HepG2 (cell line): ENCODE data around the gene TAF3. TPM values are rescaled to one million over a fixed set of nuclear protein-coding genes. Genes with fewer than 3 reads are reported as not detected.

Source experiments
- ASH2L ChIP-seq: fragments of 300-600, 200-600 bp; sonication (generic); IDR thresholded peaks from 2 replicates; pipeline ENCODE4 v1.7.0; 2017; ENCODE audit warnings: low read depth, mild to moderate bottlenecking, moderate library complexity, mixed read lengths, low read length; ENCODE audit not compliant: insufficient read length
- CCAR2 ChIP-seq: fragments of 200-400 bp; formaldehyde crosslinking; optimal IDR thresholded peaks from 2 replicates; pipeline ENCODE3; 2018; ENCODE audit warnings: low read depth, mild to moderate bottlenecking, low read length, moderate library complexity
- EHMT2 ChIP-seq: fragments of 200-600 bp; sonication (generic); IDR thresholded peaks from 2 replicates; pipeline ENCODE4 v1.7.0; 2017; ENCODE audit warnings: antibody characterized with exemption, low read depth, low read length, borderline replicate concordance
- EP300 ChIP-seq, 3 experiments: sonication (generic) in 1 of 3; formaldehyde crosslinking in 1 of 3; IDR thresholded peaks; 2 replicates each; pipeline versions ENCODE4 v1.5.1 to v1.6.1; 2011 to 2020; ENCODE audit warnings: low read depth in 2 of 3, low read length in 2 of 3, borderline replicate concordance in 1 of 3, improper control_type of control experiment in 1 of 3, mild to moderate bottlenecking in 1 of 3, missing genetic modification reagents in 1 of 3, moderate library complexity in 1 of 3
- FIP1L1 ChIP-seq: fragments of 200-400 bp; formaldehyde crosslinking; IDR thresholded peaks from 2 replicates; pipeline ENCODE4 v1.6.1; 2018; ENCODE audit warnings: low read depth, mild to moderate bottlenecking, low read length, moderate library complexity, borderline replicate concordance; ENCODE audit not compliant: insufficient read depth
- FOXJ3 ChIP-seq: sonication (generic); formaldehyde crosslinking; IDR thresholded peaks from 2 replicates; pipeline ENCODE4 v1.4.0; 2020; ENCODE audit warnings: missing genetic modification reagents, mild to moderate bottlenecking, borderline replicate concordance
- HIVEP1 ChIP-seq: sonication (generic); formaldehyde crosslinking; IDR thresholded peaks from 2 replicates; pipeline ENCODE4 v1.4.0; 2020; ENCODE audit warnings: mild to moderate bottlenecking, missing genetic modification reagents
- IKZF4 ChIP-seq: sonication (generic); formaldehyde crosslinking; IDR thresholded peaks from 2 replicates; pipeline ENCODE4 v1.5.1; 2020; ENCODE audit warnings: borderline replicate concordance, mild to moderate bottlenecking, low read depth, missing genetic modification reagents; ENCODE audit errors: not compliant biosample characterization
- KDM3A ChIP-seq: IDR thresholded peaks from 2 replicates; pipeline ENCODE4 v1.6.1; 2018; ENCODE audit warnings: low read depth, missing compliant biosample characterization
- MYC ChIP-seq: sonication (generic); formaldehyde crosslinking; IDR thresholded peaks from 2 replicates; pipeline ENCODE4 v1.9.0; 2021; ENCODE audit warnings: missing genetic modification reagents, borderline replicate concordance
- NFATC3 ChIP-seq: sonication (generic); formaldehyde crosslinking; IDR thresholded peaks from 2 replicates; pipeline ENCODE4 v1.5.1; 2020; ENCODE audit warnings: mild to moderate bottlenecking, missing genetic modification reagents
- NFRKB ChIP-seq: fragments of 450-650 bp; IDR thresholded peaks from 2 replicates; pipeline ENCODE4 v1.6.1; 2017
- PTBP1 ChIP-seq: fragments of 200-400 bp; formaldehyde crosslinking; IDR thresholded peaks from 2 replicates; pipeline ENCODE4 v1.6.1; 2018; ENCODE audit warnings: low read length, low read depth; ENCODE audit not compliant: poor library complexity, severe bottlenecking
- RBM22 ChIP-seq: fragments of 200-400 bp; formaldehyde crosslinking; optimal IDR thresholded peaks from 2 replicates; pipeline ENCODE3; 2017; ENCODE audit warnings: mild to moderate bottlenecking, low read length, moderate library complexity
- RFX3 ChIP-seq: IDR thresholded peaks from 2 replicates; pipeline ENCODE4 v1.6.1; 2016; ENCODE audit warnings: missing biosample characterization, missing genetic modification reagents
- SAFB2 ChIP-seq: sonication (generic); formaldehyde crosslinking; IDR thresholded peaks from 2 replicates; pipeline ENCODE4 v1.5.1; 2020; ENCODE audit warnings: missing genetic modification reagents, low read depth, mild to moderate bottlenecking, borderline replicate concordance
- SP2 ChIP-seq: sonication (generic); formaldehyde crosslinking; IDR thresholded peaks from 2 replicates; pipeline ENCODE4 v1.5.1; 2020; ENCODE audit warnings: mild to moderate bottlenecking, missing genetic modification reagents
- TFDP1 ChIP-seq: IDR thresholded peaks from 2 replicates; pipeline ENCODE4 v1.6.1; 2016; ENCODE audit warnings: missing compliant biosample characterization, missing genetic modification reagents, borderline replicate concordance
- THAP11 ChIP-seq: IDR thresholded peaks from 2 replicates; pipeline ENCODE4 v1.6.1; 2016; ENCODE audit warnings: missing biosample characterization, missing genetic modification reagents
- ZBTB7A ChIP-seq: sonication (generic); formaldehyde crosslinking; IDR thresholded peaks from 2 replicates; pipeline ENCODE4 v1.8.0; 2022; ENCODE audit warnings: mild to moderate bottlenecking, missing genetic modification reagents
- ZNF230 ChIP-seq: sonication (generic); formaldehyde crosslinking; IDR thresholded peaks from 2 replicates; pipeline ENCODE4 v1.4.0; 2020; ENCODE audit warnings: mild to moderate bottlenecking, missing genetic modification reagents
- ZNF3 ChIP-seq: IDR thresholded peaks from 2 replicates; pipeline ENCODE4 v1.7.0; 2017; ENCODE audit warnings: inconsistent platforms
- ZNF34 ChIP-seq: sonication (generic); formaldehyde crosslinking; IDR thresholded peaks from 2 replicates; pipeline ENCODE4 v1.4.0; 2020; ENCODE audit warnings: mild to moderate bottlenecking, missing genetic modification reagents, borderline replicate concordance
- ZNF367 ChIP-seq: sonication (generic); formaldehyde crosslinking; IDR thresholded peaks from 2 replicates; pipeline ENCODE4 v1.4.0; 2020; ENCODE audit warnings: missing genetic modification reagents, borderline replicate concordance
- ZNF687 ChIP-seq: sonication (generic); formaldehyde crosslinking; IDR thresholded peaks from 2 replicates; pipeline ENCODE4 v1.5.1; 2020; ENCODE audit warnings: mild to moderate bottlenecking, missing genetic modification reagents, moderate library complexity
- ZNF792 ChIP-seq: IDR thresholded peaks from 2 replicates; pipeline ENCODE4 v1.6.1; 2016
- ZSCAN25 ChIP-seq: sonication (generic); formaldehyde crosslinking; IDR thresholded peaks from 2 replicates; pipeline ENCODE4 v1.8.0; 2022; ENCODE audit warnings: mild to moderate bottlenecking, missing genetic modification reagents
- polyA plus RNA-seq, 8 experiments: library from polyadenylated mRNA; depleted of rRNA in 3 of 8; stranded (reverse) in 7 of 8; unstranded in 1 of 8; fragments of >200 nt; fragmentation: Illumina TruSeq in 4 of 8; extraction: Trizol in 4 of 8; gene quantifications; 2 replicates each; pipeline versions ENCODE4 v1.2.1 to v1.2.3, GENCODE V29; 2011 to 2016; ENCODE audit warnings: low read depth in 4 of 8, missing spikeins in 1 of 8, mixed read lengths in 1 of 8; ENCODE audit not compliant: insufficient read depth in 1 of 8
- total RNA-seq, 5 experiments: library from RNA; depleted of rRNA; stranded (reverse); fragments of >200 nt; fragmentation: Illumina TruSeq; extraction: Trizol; gene quantifications; 2 replicates each; pipeline ENCODE4 v1.2.3, GENCODE V29; 2016; ENCODE audit warnings: low read depth in 1 of 5

TAF3 gene
- total and polyA plus RNA-seq, 2 of the 13 experiments (the other 11 are each of a cell fraction or from before 2014, with no cell fraction given), result 1.7 to 2.9 TPM

GRCh38 chr10:8050556-8051108 is 232.3 kb downstream of the TAF3 start (continued):
- TF ChIP-seq KDM3A (CRISPR knock-in tag), result peak; percentile 50; the same call in 1 of the 2 replicates
- no peak; the same call in 1 of the 2 replicates for TF ChIP-seq ZNF792
- peak; percentile 39; the same call in 1 of the 2 replicates for TF ChIP-seq THAP11 (CRISPR knock-in tag)
- TF ChIP-seq SAFB2, result no peak
- TF ChIP-seq FIP1L1, result no peak
- peak; percentile 72; the same call in 1 of the 2 replicates for TF ChIP-seq FOXJ3 (CRISPR knock-in tag)
- peak; percentile 64 for TF ChIP-seq ASH2L
- TF ChIP-seq ZNF3 (CRISPR knock-in tag), result no peak
- TF ChIP-seq ZNF230 (CRISPR knock-in tag), result no peak
- no peak for TF ChIP-seq NFATC3 (CRISPR knock-in tag)
- TF ChIP-seq ZNF687 (CRISPR knock-in tag), result peak; percentile 65
- TF ChIP-seq EP300 (IDR thresholded peaks at IDR 0.05; ENCODE audit: low read depth in 2 of 2, low read length in 2 of 2), result peak in 1 of 2 experiments; percentile 57; a peak in 2 of 4 replicates
- no peak for TF ChIP-seq EP300 (CRISPR knock-in tag; IDR thresholded peaks at IDR 0.05; ENCODE audit: borderline replicate concordance)
- no peak for TF ChIP-seq RBM22
- TF ChIP-seq HIVEP1 (CRISPR knock-in tag), result no peak
- TF ChIP-seq ZNF367 (CRISPR knock-in tag), result no peak
- no peak for TF ChIP-seq CCAR2
- TF ChIP-seq IKZF4 (CRISPR knock-in tag), result no peak
- no peak for TF ChIP-seq ZSCAN25 (CRISPR knock-in tag)
- no peak for TF ChIP-seq ZBTB7A (CRISPR knock-in tag)
- no peak for TF ChIP-seq SP2
- TF ChIP-seq PTBP1, result no peak
- TF ChIP-seq TFDP1 (CRISPR knock-in tag), result peak; percentile 74; the same call in 1 of the 2 replicates
- no peak for TF ChIP-seq ZNF34 (CRISPR knock-in tag)
- TF ChIP-seq NFRKB, result no peak
- TF ChIP-seq RFX3 (CRISPR knock-in tag), result no peak
- TF ChIP-seq EHMT2, result no peak
- TF ChIP-seq MYC (CRISPR knock-in tag), result peak; percentile 64
